Measurements from ENCODE around the gene ZIC2.
A peak's percentile ranks its signal among the peaks of the same experiment; 100 is the strongest.

The ZIC2 gene

DNA sequence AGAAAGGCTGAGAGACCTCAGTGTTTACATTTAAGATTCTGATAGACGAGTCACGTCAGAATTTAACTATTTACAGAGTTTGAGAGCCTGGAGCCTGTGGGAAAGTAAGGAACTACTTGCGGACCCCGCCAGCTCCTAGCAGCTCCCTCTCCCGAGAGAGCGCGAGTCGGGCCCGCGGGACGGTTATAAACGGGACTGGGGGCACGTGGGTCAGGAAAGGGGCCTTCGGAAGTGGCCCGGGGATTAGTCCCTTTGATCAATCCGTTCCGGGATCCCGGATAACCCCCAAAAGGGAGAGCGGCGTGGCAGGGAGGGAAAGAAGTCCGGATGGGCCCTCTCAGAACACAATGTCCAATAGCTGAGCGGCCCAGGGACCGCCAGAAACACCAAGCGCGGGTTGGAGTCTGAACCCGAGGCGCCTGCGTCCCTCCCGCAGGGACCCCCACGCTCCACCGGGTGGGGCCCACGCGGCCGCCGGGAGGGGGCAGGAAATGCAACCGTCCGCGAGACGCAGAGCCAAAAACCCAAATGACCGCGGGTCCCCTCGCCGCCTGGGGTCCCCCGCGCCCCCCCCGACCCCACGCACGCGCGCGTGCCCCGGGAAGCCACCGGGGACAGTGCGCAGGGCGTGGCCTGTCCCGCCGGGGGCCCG lies 13.6 kb upstream of the ZIC2 start:
- no peak for DNase-seq (ENCODE audit: low read depth)
- TF ChIP-seq, protein P1, sequence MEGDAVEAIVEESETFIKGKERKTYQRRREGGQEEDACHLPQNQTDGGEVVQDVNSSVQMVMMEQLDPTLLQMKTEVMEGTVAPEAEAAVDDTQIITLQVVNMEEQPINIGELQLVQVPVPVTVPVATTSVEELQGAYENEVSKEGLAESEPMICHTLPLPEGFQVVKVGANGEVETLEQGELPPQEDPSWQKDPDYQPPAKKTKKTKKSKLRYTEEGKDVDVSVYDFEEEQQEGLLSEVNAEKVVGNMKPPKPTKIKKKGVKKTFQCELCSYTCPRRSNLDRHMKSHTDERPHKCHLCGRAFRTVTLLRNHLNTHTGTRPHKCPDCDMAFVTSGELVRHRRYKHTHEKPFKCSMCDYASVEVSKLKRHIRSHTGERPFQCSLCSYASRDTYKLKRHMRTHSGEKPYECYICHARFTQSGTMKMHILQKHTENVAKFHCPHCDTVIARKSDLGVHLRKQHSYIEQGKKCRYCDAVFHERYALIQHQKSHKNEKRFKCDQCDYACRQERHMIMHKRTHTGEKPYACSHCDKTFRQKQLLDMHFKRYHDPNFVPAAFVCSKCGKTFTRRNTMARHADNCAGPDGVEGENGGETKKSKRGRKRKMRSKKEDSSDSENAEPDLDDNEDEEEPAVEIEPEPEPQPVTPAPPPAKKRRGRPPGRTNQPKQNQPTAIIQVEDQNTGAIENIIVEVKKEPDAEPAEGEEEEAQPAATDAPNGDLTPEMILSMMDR (IDR thresholded peaks at IDR 0.05; ENCODE audit: low read depth, low read length): no peak
- TF ChIP-seq POLR2A (IDR thresholded peaks at IDR 0.05; ENCODE audit: extremely low read depth, insufficient read length): no peak
- no peak overlapping the region for H3K4me3 ChIP-seq (ENCODE audit: low read depth, low read length)

DNA sequence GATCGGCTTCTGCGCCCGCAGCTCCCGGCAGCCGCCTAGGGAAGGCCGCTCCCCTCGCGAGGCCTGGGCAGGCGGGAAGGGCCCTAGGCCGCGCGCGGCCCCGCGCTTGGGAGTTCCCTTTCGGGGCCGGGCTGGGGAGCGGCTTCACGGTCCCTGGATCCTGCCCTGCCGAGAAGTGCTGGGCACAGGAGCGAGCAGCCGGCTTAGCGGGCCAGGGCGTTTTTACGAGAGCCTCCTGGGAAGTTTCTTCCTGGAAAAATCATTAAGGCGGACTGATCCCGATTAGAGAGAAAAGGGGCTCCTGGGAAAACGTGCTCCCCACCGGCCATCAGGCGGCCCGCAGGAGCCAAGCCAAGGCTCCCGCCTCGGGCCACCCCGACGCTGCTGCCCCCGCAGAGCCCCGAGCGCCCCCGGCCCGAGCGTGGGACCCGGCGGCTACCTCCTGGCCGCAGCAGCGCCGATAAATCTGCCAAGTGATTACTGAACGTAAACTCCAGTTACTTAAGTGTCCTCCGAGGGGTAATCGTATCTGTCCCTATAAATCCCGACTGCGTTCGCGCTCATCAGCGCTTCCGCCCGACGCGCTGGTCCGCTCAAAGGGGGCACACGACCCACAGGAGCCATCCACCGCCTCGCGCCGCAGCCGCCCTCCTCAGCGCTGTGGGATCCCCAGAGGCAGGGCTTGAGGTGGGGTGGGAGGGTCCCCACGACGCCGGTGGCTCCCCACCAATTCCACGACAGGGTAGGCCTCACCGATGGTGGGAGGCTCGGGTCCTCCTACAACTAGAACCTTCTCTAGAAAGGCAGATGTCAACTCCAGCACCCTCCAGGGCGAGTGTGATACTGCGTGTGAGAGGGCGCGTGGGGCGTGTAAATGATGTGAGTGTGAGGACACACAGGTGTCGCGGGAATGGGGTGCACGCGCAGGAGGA lies 12.8 kb upstream of the ZIC2 start:
- no peak for DNase-seq (ENCODE audit: low read depth)
- TF ChIP-seq MYC (IDR thresholded peaks at IDR 0.05; ENCODE audit: low read depth, low read length): no peak
- TF ChIP-seq, protein P2, sequence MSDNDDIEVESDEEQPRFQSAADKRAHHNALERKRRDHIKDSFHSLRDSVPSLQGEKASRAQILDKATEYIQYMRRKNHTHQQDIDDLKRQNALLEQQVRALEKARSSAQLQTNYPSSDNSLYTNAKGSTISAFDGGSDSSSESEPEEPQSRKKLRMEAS (IDR thresholded peaks at IDR 0.05; ENCODE audit: low read depth, low read length): no peak
- TF ChIP-seq POLR2A (IDR thresholded peaks at IDR 0.05; ENCODE audit: extremely low read depth, insufficient read length): no peak
- TF ChIP-seq, protein P1 (IDR thresholded peaks at IDR 0.05; ENCODE audit: low read depth, low read length): no peak
- no peak overlapping the region for H3K4me3 ChIP-seq (ENCODE audit: low read depth, low read length)

DNA sequence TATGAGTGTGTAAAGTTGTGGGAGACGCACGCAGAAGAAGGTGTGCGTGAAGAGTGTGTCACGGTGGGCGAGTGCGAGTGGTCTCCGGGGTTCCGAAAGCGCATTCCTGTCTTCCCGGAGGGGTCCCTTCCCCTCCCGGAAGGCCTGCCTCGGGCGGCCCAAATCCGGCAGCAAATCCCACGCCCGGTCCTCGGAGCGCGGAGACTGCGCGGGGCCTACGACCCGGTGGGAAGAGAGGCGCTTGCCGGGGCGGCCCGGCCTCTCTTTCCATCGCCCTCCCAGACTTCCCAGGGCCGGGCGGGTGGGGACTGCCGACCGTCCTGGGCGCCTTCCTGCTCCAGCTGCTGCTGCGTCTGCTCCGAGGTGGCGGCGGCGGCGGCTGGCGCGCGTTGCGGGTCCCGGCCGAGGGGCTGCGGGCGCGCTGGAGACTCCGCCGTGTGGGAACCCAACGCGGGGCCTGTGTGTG lies 12.1 kb upstream of the ZIC2 start:
- H3K4me3 ChIP-seq (ENCODE audit: low read depth, low read length): peak overlapping the region; percentile 21
- TF ChIP-seq POLR2A (IDR thresholded peaks at IDR 0.05; ENCODE audit: extremely low read depth, insufficient read length): no peak
- TF ChIP-seq, protein P1 (IDR thresholded peaks at IDR 0.05; ENCODE audit: low read depth, low read length): no peak
- no peak for DNase-seq (ENCODE audit: low read depth)

DNA sequence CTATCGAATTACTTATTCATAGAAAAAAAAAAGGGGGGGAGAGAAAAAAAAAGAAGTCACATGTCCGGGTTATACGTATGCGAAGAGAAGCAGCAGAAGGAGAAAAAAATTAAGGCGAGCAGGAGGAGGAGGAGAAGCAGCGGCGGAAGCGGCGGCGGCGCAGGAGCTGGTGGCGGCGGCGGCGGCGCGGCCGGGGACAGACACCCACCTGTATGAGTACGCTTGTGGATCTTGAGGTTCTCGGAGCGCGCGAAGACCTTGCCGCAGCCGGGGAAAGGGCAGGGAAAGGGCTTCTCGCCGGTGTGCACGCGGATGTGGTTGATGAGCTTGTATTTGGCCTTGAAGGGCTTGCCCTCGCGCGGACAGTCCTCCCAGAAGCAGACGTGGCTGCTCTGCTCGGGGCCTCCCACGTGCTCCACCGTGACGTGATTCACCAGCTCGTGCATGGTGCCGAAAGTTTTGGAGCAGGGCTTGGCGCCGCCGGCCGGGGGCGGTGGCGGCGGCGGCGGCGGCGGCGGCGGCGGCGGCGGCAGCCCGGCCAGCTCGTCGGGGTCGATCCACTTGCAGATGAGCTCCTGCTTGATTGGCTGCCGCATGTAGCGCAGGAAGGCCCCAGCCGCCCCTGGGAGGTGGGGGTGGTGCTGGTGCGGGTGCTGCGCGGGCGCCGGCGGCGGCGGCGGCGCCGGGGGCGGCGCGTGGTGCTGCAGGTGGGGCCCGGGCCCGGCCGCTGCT lies 11.5 kb upstream of the ZIC2 start:
- TF ChIP-seq, protein P1 (IDR thresholded peaks at IDR 0.05; ENCODE audit: low read depth, low read length): no peak
- TF ChIP-seq MYC (IDR thresholded peaks at IDR 0.05; ENCODE audit: low read depth, low read length): no peak
- TF ChIP-seq POLR2A (IDR thresholded peaks at IDR 0.05; ENCODE audit: extremely low read depth, insufficient read length): peak; percentile 52
- TF ChIP-seq, protein P2 (IDR thresholded peaks at IDR 0.05; ENCODE audit: low read depth, low read length): peak; percentile 88
- H3K4me3 ChIP-seq (ENCODE audit: low read depth, low read length): peak overlapping the region; percentile 64
- peak; percentile 81 for DNase-seq (ENCODE audit: low read depth)

DNA sequence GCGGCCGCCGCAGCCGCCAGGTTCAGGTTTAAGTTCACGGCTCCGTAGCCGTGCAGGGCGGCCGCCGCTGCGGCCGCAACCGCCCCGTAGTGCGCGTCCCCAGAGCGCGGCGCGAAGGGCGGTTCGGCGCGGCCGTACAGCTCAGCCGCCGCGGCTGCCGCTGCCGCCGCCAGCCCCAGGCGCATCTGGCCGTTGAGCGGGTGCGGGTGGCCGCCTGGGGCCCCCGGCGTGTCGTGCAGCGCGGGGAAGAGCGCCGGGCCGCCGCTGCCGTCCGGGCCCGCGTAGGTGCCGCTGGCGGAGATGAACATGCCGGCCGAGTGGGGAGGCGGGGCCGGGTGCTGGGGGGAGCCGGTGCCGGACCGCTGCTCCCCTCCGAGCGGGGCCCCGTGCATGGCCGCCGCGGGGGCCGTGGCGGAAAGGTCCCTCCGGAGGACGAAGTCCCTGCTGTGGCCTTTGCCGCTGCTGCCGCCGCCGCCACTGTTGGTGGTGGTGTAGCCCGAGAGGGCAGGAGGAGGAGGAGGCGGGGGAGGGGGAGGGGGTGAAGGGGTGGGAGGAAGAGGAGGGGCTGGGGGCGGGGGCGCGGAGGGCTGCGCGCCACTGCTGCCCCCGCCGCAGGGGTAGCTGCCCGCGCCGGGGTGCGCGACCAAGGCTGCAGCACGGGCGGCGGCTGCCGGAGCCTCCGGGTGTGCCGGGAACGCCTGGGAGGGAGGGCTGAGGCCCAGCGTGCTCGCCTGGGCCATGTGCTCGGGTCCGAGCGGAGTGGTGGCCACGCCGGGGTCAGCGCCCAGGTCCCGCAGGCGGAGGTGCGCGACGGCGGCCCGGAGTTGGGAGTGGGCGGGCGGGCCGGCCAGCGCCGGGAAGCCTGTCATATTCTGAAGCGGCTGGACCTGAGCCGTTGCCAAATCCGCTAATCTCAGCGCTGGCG lies 10.7 kb upstream of the ZIC2 start:
- H3K4me3 ChIP-seq (ENCODE audit: low read depth, low read length): peak overlapping the region; percentile 38

More for the DNA sequence above, 10.7 kb upstream of the ZIC2 start:
- TF ChIP-seq MYC (IDR thresholded peaks at IDR 0.05; ENCODE audit: low read depth, low read length) (peak; percentile 79; the same call in 1 of the 2 replicates), POLR2A (IDR thresholded peaks at IDR 0.05; ENCODE audit: extremely low read depth, insufficient read length) (peak; percentile 65)
- TF ChIP-seq, protein P2 (IDR thresholded peaks at IDR 0.05; ENCODE audit: low read depth, low read length): peak; percentile 88
- TF ChIP-seq, protein P1 (IDR thresholded peaks at IDR 0.05; ENCODE audit: low read depth, low read length): no peak
- peak; percentile 69 for DNase-seq (ENCODE audit: low read depth)

All from NB4 (cell line).